MM.1S (cell line): ENCODE results near the gene FGF9.

Experiments used
- DNase-seq: peaks from one replicate; pipeline ENCODE4 v3.0.0-alpha.2; 2015
- H2AFZ ChIP-seq: fragments of 300-600 bp; sonication (generic); 2 replicates; pipeline ENCODE4 v1.6.0; 2016; ENCODE audit warnings: antibody characterized with exemption, low read length
- H3F3A ChIP-seq: fragments of 300-600 bp; sonication (generic); 2 replicates; pipeline ENCODE4 v1.6.1; 2016; ENCODE audit warnings: mild to moderate bottlenecking, antibody characterized with exemption, low read length, moderate library complexity, mixed read lengths; ENCODE audit not compliant: insufficient read depth
- H3K27ac ChIP-seq: fragments of 300-600 bp; sonication (generic); 2 replicates; pipeline ENCODE4 v1.5.1; 2016; ENCODE audit warnings: mild to moderate bottlenecking, low read length
- H3K27me3 ChIP-seq: fragments of 300-600 bp; sonication (generic); replicated peaks from 2 replicates; pipeline ENCODE4 v1.6.0; 2016; ENCODE audit warnings: low read length; ENCODE audit not compliant: insufficient read depth
- H3K36me3 ChIP-seq: fragments of 300-600 bp; sonication (generic); replicated peaks from 2 replicates; pipeline ENCODE4 v1.6.1; 2016; ENCODE audit warnings: mild to moderate bottlenecking, low read length, mixed read lengths; ENCODE audit not compliant: insufficient read depth
- H3K4me1 ChIP-seq: fragments of 300-600 bp; sonication (generic); 2 replicates; pipeline ENCODE4 v1.6.1; 2016; ENCODE audit warnings: low read length, mixed read lengths
- H3K4me2 ChIP-seq: fragments of 300-600 bp; sonication (generic); 2 replicates; pipeline ENCODE4 v1.6.0; 2016; ENCODE audit warnings: low read depth, low read length
- H3K4me3 ChIP-seq: fragments of 300-600 bp; sonication (generic); 2 replicates; pipeline ENCODE4 v1.5.1; 2016; ENCODE audit warnings: low read length, mixed read lengths
- H3K79me2 ChIP-seq: fragments of 300-600 bp; sonication (generic); 2 replicates; pipeline ENCODE4 v1.6.1; 2016; ENCODE audit warnings: mixed run types, low read length, mixed read lengths
- H3K9ac ChIP-seq: fragments of 300-600 bp; sonication (generic); 2 replicates; pipeline ENCODE4 v1.6.1; 2016; ENCODE audit warnings: low read length, mixed read lengths
- H3K9me2 ChIP-seq: fragments of 300-600 bp; sonication (generic); replicated peaks from 2 replicates; pipeline ENCODE4 v1.6.1; 2016; ENCODE audit warnings: mild to moderate bottlenecking, low read length, mixed read lengths; ENCODE audit not compliant: insufficient read depth
- H3K9me3 ChIP-seq: fragments of 300-600 bp; sonication (generic); replicated peaks from 2 replicates; pipeline ENCODE4 v1.6.1; 2016; ENCODE audit warnings: mild to moderate bottlenecking, low read length, mixed read lengths; ENCODE audit not compliant: insufficient read depth
- H4K20me1 ChIP-seq: fragments of 300-600 bp; sonication (generic); 2 replicates; pipeline ENCODE4 v1.6.1; 2016; ENCODE audit warnings: mild to moderate bottlenecking, low read length, moderate library complexity, mixed read lengths; ENCODE audit not compliant: insufficient read depth
- CTCF ChIP-seq: fragments of 300-600 bp; sonication (generic); IDR thresholded peaks from 2 replicates; pipeline ENCODE4 v1.5.1; 2016; ENCODE audit warnings: antibody characterized with exemption, low read length, mixed read lengths
- EZH2 ChIP-seq: fragments of 300-600 bp; sonication (generic); optimal IDR thresholded peaks from 2 replicates; pipeline ENCODE3; 2017; ENCODE audit warnings: low read depth, mild to moderate bottlenecking, antibody characterized with exemption, low read length, mixed read lengths
- EZH2phosphoT487 ChIP-seq: fragments of 300-600 bp; sonication (generic); IDR thresholded peaks from 2 replicates; pipeline ENCODE4 v1.6.1; 2018; ENCODE audit warnings: antibody characterized with exemption, low read length

The FGF9 gene

GRCh38 chr13:21688056-21688455 is 17.2 kb downstream of the FGF9 start:
- DNase-seq, result no peak
- H3K9me3 ChIP-seq, result no peaks in the 10 kb centered on the region
- peaks cover 13% of the 10 kb centered on the region for H3K4me1 ChIP-seq
- no peak overlapping the region for H3K4me3 ChIP-seq
- H3K9me2 ChIP-seq, result no peaks in the 10 kb centered on the region
- no peaks in the 10 kb centered on the region for H3K36me3 ChIP-seq
- H3K27ac ChIP-seq, result no peak overlapping the region
- H3K4me2 ChIP-seq, result no peak overlapping the region
- no peaks in the 10 kb centered on the region for H3K79me2 ChIP-seq
- no peaks in the 10 kb centered on the region for H4K20me1 ChIP-seq
- H3F3A ChIP-seq, result 0 out of 2 replicates have a peak, but pooled peaks cover 6% of the 10 kb centered on the region
- H3K27me3 ChIP-seq, result no peaks in the 10 kb centered on the region
- TF ChIP-seq EZH2, result no peak
- no peak for TF ChIP-seq EZH2phosphoT487
- no peak overlapping the region for H3K9ac ChIP-seq
- no peak overlapping the region for H2AFZ ChIP-seq

GRCh38 chr13:21689097-21689496 is 18.2 kb downstream of the FGF9 start:
- H3F3A ChIP-seq, result 0 out of 2 replicates have a peak, but pooled peaks cover 6% of the 10 kb centered on the region
- H3K36me3 ChIP-seq, result no peaks in the 10 kb centered on the region
- H3K9me3 ChIP-seq, result no peaks in the 10 kb centered on the region
- no peak for DNase-seq
- H2AFZ ChIP-seq, result no peak overlapping the region
- H3K9me2 ChIP-seq, result no peaks in the 10 kb centered on the region
- no peak overlapping the region for H3K4me3 ChIP-seq
- H3K27me3 ChIP-seq, result no peaks in the 10 kb centered on the region
- TF ChIP-seq EZH2phosphoT487 (no peak), EZH2 (no peak), CTCF (no peak)
- no peak overlapping the region for H3K27ac ChIP-seq
- no peak overlapping the region for H3K4me2 ChIP-seq
- peaks cover 13% of the 10 kb centered on the region for H3K4me1 ChIP-seq
- H3K9ac ChIP-seq, result no peak overlapping the region
- H4K20me1 ChIP-seq, result no peaks in the 10 kb centered on the region
- H3K79me2 ChIP-seq, result no peaks in the 10 kb centered on the region

GRCh38 chr13:21690955-21691354 is 20.1 kb downstream of the FGF9 start:
- no peaks in the 10 kb centered on the region for H3K27me3 ChIP-seq
- no peak overlapping the region for H3K27ac ChIP-seq

More at GRCh38 chr13:21690955-21691354, 20.1 kb downstream of the FGF9 start:
- Histone ChIP-seq H3F3A (0 out of 2 replicates have a peak, but pooled peaks cover 6% of the 10 kb centered on the region), H3K9me2 (no peaks in the 10 kb centered on the region), H3K9ac (no peak overlapping the region), H3K9me3 (no peaks in the 10 kb centered on the region), H3K36me3 (no peaks in the 10 kb centered on the region), H3K4me2 (no peak overlapping the region), H3K79me2 (no peaks in the 10 kb centered on the region), H3K4me1 (peaks cover 13% of the 10 kb centered on the region), H4K20me1 (no peaks in the 10 kb centered on the region), H3K4me3 (no peak overlapping the region), H2AFZ (no peak overlapping the region)
- DNase-seq, result no peak
- TF ChIP-seq EZH2, result no peak
- no peak for TF ChIP-seq CTCF
- no peak for TF ChIP-seq EZH2phosphoT487
